Activated CD8-positive, alpha-beta T cell treated with anti-CD3 and anti-CD28 coated beads for 36 hours (primary cell): ENCODE results near the gene AFF2. TPM values are rescaled to one million over a fixed set of nuclear protein-coding genes. Genes with fewer than 3 reads are reported as not detected.

Experiments used
- ATAC-seq: fragments of 200-7000 bp; cut with Tn5 transposase; one replicate; pipeline ENCODE4 v1.10.0; 2021; ENCODE audit warnings: mild to moderate bottlenecking, moderate library complexity
- CTCF ChIA-PET: fragments of 350-600 bp; sonication (Branson Sonifier 250); formaldehyde crosslinking; loops from one replicate; lab custom pipeline; 2021; ENCODE audit warnings: antibody characterized with exemption; lab: Charles Lee
- POLR2A ChIA-PET: fragments of 350-600 bp; sonication (Branson Sonifier 250); formaldehyde crosslinking; loops from one replicate; lab custom pipeline; 2021; ENCODE audit warnings: antibody characterized with exemption; lab: Charles Lee
- DNase-seq: peaks from one replicate; pipeline ENCODE4 v3.0.0-alpha.2; 2020
- H3K27ac Mint-ChIP-seq: one replicate; pipeline ENCODE4 v1.8.0; 2021; ENCODE audit warnings: mild to moderate bottlenecking, mixed read lengths
- H3K27me3 Mint-ChIP-seq: one replicate; pipeline ENCODE4 v1.8.0; 2021; ENCODE audit warnings: mixed read lengths
- H3K36me3 Mint-ChIP-seq: one replicate; pipeline ENCODE4 v1.8.0; 2021; ENCODE audit warnings: low read depth, mixed read lengths
- H3K4me1 Mint-ChIP-seq: one replicate; pipeline ENCODE4 v1.8.0; 2021; ENCODE audit warnings: low read depth, mixed read lengths
- H3K4me3 Mint-ChIP-seq: one replicate; pipeline ENCODE4 v1.8.0; 2021; ENCODE audit warnings: mild to moderate bottlenecking, moderate library complexity, mixed read lengths
- H3K9me3 Mint-ChIP-seq: one replicate; pipeline ENCODE4 v1.8.0; 2021; ENCODE audit warnings: mixed read lengths
- intact Hi-C: fragments of 100-400 bp; cut with micrococcal nuclease; formaldehyde crosslinking; loops from one replicate; pipeline ENCODE4 v1.10.0; 2022
- total RNA-seq, 2 experiments: library from RNA; stranded (reverse); gene quantifications; one replicate each; pipeline ENCODE4 v1.2.3, GENCODE V29; 2021
- TF ChIP-seq, protein P1 (sequence below): fragments of 200-600 bp; IDR thresholded peaks from one replicate; pipeline ENCODE4 v1.8.0; 2022; ENCODE audit warnings: antibody characterized with exemption, mild to moderate bottlenecking

AFF2 gene
- total RNA-seq, 2 experiments from 2014 or later: 1.3 to 1.7 TPM

DNA sequence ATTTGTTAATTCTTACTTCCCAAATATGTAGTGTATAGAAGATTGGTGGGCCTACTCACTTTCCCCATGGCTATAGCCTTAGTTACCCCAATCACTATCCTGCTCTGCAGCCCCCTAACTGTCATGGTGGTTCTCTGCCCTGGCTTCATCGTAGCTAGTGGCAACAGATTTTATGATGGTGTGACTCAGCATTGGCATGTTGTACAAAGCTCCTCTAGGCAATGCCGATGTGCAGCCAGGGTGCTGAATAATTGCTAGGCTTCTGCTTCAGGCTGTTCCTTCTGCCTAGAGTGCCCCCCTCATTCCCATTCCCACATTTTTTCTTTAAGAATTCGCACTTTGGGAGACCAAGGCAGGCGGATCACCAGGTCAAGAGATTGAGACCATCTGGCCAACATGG lies 35.2 kb downstream of the AFF2 start:
- ChIA-PET CTCF (no interaction called here), POLR2A (no interaction called here)
- Mint-ChIP-seq H3K4me3 (no peak overlapping the region), H3K4me1 (no peaks in the 10 kb centered on the region), H3K27ac (no peak overlapping the region), H3K9me3 (no peaks in the 10 kb centered on the region), H3K36me3 (no peaks in the 10 kb centered on the region), H3K27me3 (no peaks in the 10 kb centered on the region)
- ATAC-seq (no peak), DNase-seq (no peak)
- intact Hi-C loops: no loop called here
- TF ChIP-seq, protein P1, sequence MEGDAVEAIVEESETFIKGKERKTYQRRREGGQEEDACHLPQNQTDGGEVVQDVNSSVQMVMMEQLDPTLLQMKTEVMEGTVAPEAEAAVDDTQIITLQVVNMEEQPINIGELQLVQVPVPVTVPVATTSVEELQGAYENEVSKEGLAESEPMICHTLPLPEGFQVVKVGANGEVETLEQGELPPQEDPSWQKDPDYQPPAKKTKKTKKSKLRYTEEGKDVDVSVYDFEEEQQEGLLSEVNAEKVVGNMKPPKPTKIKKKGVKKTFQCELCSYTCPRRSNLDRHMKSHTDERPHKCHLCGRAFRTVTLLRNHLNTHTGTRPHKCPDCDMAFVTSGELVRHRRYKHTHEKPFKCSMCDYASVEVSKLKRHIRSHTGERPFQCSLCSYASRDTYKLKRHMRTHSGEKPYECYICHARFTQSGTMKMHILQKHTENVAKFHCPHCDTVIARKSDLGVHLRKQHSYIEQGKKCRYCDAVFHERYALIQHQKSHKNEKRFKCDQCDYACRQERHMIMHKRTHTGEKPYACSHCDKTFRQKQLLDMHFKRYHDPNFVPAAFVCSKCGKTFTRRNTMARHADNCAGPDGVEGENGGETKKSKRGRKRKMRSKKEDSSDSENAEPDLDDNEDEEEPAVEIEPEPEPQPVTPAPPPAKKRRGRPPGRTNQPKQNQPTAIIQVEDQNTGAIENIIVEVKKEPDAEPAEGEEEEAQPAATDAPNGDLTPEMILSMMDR: no peak

DNA sequence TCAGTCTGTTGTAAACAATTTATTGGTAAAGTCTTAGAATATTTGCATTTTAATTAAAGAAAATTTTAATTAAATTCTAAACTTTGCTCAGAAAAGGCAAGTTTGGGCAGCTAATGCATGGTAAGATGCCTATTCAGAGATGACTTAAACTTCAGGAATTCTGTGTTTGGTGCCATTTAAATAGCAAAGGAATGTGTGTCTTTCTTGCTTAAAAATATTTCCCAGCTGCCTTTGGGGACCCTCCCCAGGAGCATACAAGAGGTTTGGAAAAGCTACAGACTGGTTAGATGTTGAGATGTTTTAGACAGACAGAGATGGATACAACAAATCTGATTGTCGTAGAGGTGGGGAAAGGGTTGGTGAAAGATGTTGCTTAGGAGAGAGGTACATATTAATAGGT lies 36.5 kb downstream of the AFF2 start:
- ATAC-seq: no peak
- Mint-ChIP-seq H3K27ac (no peak overlapping the region), H3K9me3 (no peaks in the 10 kb centered on the region), H3K4me1 (no peaks in the 10 kb centered on the region), H3K36me3 (no peaks in the 10 kb centered on the region), H3K27me3 (no peaks in the 10 kb centered on the region), H3K4me3 (no peak overlapping the region)
- intact Hi-C loops: no loop called here
- DNase-seq: no peak
- TF ChIP-seq, protein P1: no peak
- ChIA-PET CTCF (no interaction called here), POLR2A (no interaction called here)

- H3K4me3 Mint-ChIP-seq: no peak overlapping the region
- ATAC-seq: no peak
- intact Hi-C loops: no loop called here
- H3K4me1 Mint-ChIP-seq: no peaks in the 10 kb centered on the region
- peak; percentile 2 for DNase-seq
- H3K9me3 Mint-ChIP-seq: no peaks in the 10 kb centered on the region
- no peak overlapping the region for H3K27ac Mint-ChIP-seq
- CTCF ChIA-PET: interaction anchor here (1.4 kb wide), 1 partner anchor 15 kb away, joined by 7 read pairs; no protein-coding TSS in a partner anchor
- no peaks in the 10 kb centered on the region for H3K36me3 Mint-ChIP-seq
- H3K27me3 Mint-ChIP-seq: no peaks in the 10 kb centered on the region
- POLR2A ChIA-PET: no interaction called here
- TF ChIP-seq, protein P1: no peak
These were observed 37.3 kb downstream of the AFF2 start for GRCh38 chrX:148537556-148538182.

DNA sequence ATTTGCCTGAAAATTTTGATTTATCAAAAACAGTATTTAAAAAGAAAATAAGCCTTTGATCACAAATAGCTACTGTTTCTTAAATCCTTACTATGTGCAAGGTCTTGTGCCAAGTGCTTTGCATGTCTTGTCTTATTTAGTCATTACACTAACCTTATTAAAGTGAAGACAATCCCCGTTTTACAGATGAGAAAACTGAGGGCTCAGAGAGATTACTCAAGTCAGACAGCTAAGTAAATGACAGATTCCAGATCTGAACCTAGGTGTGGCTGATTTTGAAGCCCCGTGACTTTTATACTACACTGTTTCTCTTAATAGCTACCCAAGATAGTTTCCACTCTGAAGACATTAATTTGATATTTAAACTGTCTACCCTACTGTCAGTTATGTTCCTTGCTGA lies 38.2 kb downstream of the AFF2 start:
- TF ChIP-seq, protein P1: no peak
- Mint-ChIP-seq H3K4me1 (no peaks in the 10 kb centered on the region), H3K4me3 (no peak overlapping the region), H3K27me3 (no peaks in the 10 kb centered on the region), H3K9me3 (no peaks in the 10 kb centered on the region), H3K27ac (no peak overlapping the region), H3K36me3 (no peaks in the 10 kb centered on the region)
- ATAC-seq: no peak
- ChIA-PET CTCF (interaction anchor here (1.4 kb wide), 1 partner anchor 14 kb away, joined by 7 read pairs; no protein-coding TSS in a partner anchor), POLR2A (no interaction called here)
- no peak for DNase-seq
- intact Hi-C loops: no loop called here

DNA sequence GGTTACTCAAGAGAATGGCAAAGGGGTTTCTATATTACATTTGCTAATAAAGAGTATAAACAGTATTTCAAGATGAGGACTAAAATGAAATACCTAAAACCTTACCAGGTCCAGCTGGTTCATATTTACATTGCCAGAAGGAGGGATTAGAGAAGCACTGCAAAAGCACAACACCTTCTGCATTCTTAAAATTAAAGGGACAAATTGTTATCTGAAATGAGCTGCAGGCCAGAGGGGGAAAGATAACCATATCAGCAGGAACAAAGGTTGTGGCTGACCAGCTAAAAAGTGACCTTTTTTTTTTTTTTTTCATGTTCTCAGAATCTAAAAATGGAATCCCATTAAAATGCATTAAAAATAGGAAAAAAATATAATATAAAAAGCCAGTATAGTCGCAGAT lies 39.7 kb downstream of the AFF2 start:
- ChIA-PET POLR2A (no interaction called here), CTCF (interaction anchor here (0.7 to 3.4 kb wide), 2 partner anchors 10 to 62 kb away, joined by 3 to 10 read pairs; no protein-coding TSS in a partner anchor)
- Mint-ChIP-seq H3K27ac (no peak overlapping the region), H3K4me1 (no peaks in the 10 kb centered on the region), H3K4me3 (no peak overlapping the region), H3K9me3 (no peaks in the 10 kb centered on the region), H3K36me3 (no peaks in the 10 kb centered on the region), H3K27me3 (no peaks in the 10 kb centered on the region)
- no peak for ATAC-seq
- intact Hi-C loops: no loop called here
- TF ChIP-seq, protein P1: no peak
- no peak for DNase-seq
